ENCODE data around the gene SMIM23. TPM values are rescaled to one million over a fixed set of nuclear protein-coding genes. Genes with fewer than 3 reads are reported as not detected.

Gene SMIM23
- total RNA-seq, 1 experiment from 2014 or later, result not detected

- no peaks in the 10 kb centered on the region for H3K9me2 ChIP-seq (replicated peaks; ENCODE audit: low read length)
- intact Hi-C loops (cut with micrococcal nuclease), result no loop called here
- no peaks in the 10 kb centered on the region for H3K36me3 ChIP-seq (ENCODE audit: low read depth, low read length)
- H3K4me3 ChIP-seq (ENCODE audit: low read length), result no peak overlapping the region
- H3K4me2 ChIP-seq (ENCODE audit: low read length), result no peak overlapping the region
- H2AFZ ChIP-seq (ENCODE audit: low read length), result no peak overlapping the region
- no peaks in the 10 kb centered on the region for H4K20me1 ChIP-seq (ENCODE audit: low read length)
- H3K27me3 ChIP-seq (ENCODE audit: low read length), result peaks cover 44% of the 10 kb centered on the region; the same call in 1 of the 2 replicates
- no peak for DNase-seq
- ATAC-seq, result no peak
- no peaks in the 10 kb centered on the region for H3F3A ChIP-seq (ENCODE audit: low read length, unreplicated experiment)
- no peak overlapping the region for H3K27ac ChIP-seq (ENCODE audit: low read length)
- no peak for TF ChIP-seq EZH2phosphoT487 (IDR thresholded peaks at IDR 0.05; ENCODE audit: borderline replicate concordance, low read length)
- TF ChIP-seq CTCF (conservative IDR thresholded peaks at IDR 0.05; ENCODE audit: low read depth, low read length), result no peak
- TF ChIP-seq EZH2 (IDR thresholded peaks at IDR 0.05; ENCODE audit: low read length, unreplicated experiment), result no peak
- no peaks in the 10 kb centered on the region for H3K79me2 ChIP-seq (ENCODE audit: low read length)
- ChIA-PET CTCF (no interaction called here), POLR2A (ENCODE audit: unreplicated experiment) (interaction anchor here (0.7 kb wide), 1 partner anchor 30 kb away, joined by 6 read pairs; no protein-coding TSS in a partner anchor)
- no TSS peak for BruUV-seq (replicated peaks)
- no peaks in the 10 kb centered on the region; the same call in 1 of the 2 replicates for H3K4me1 ChIP-seq (ENCODE audit: insufficient read depth, low read length)
- no peak overlapping the region for H3K9ac ChIP-seq (ENCODE audit: low read length)
- no peaks in the 10 kb centered on the region for H3K9me3 ChIP-seq (ENCODE audit: low read length)
Observed at GRCh38 chr5:171813813-171814490, 28.3 kb downstream of the SMIM23 start.

GRCh38 chr5:171816666-171817065 lies 31.0 kb downstream of the SMIM23 start:
- Histone ChIP-seq H3K4me3 (ENCODE audit: low read length) (no peak overlapping the region), H4K20me1 (ENCODE audit: low read length) (no peaks in the 10 kb centered on the region), H3K4me1 (ENCODE audit: insufficient read depth, low read length) (no peaks in the 10 kb centered on the region; the same call in 1 of the 2 replicates), H3K9me3 (ENCODE audit: low read length) (no peaks in the 10 kb centered on the region), H3K9me2 (replicated peaks; ENCODE audit: low read length) (no peaks in the 10 kb centered on the region), H3K36me3 (ENCODE audit: low read depth, low read length) (no peaks in the 10 kb centered on the region), H3K27ac (ENCODE audit: low read length) (no peak overlapping the region), H3K27me3 (ENCODE audit: low read length) (peaks cover 42% of the 10 kb centered on the region), H3F3A (ENCODE audit: low read length, unreplicated experiment) (no peaks in the 10 kb centered on the region), H3K4me2 (ENCODE audit: low read length) (no peak overlapping the region), H3K79me2 (ENCODE audit: low read length) (no peaks in the 10 kb centered on the region), H2AFZ (ENCODE audit: low read length) (no peak overlapping the region), H3K9ac (ENCODE audit: low read length) (no peak overlapping the region)
- ChIA-PET CTCF (no interaction called here), POLR2A (ENCODE audit: unreplicated experiment) (no interaction called here)
- no peak for DNase-seq
- no peak for TF ChIP-seq EZH2 (IDR thresholded peaks at IDR 0.05; ENCODE audit: low read length, unreplicated experiment)
- TF ChIP-seq CTCF (conservative IDR thresholded peaks at IDR 0.05; ENCODE audit: low read depth, low read length), result no peak
- no peak for ATAC-seq
- intact Hi-C loops (cut with micrococcal nuclease), result no loop called here
- no TSS peak for BruUV-seq (replicated peaks)

GRCh38 chr5:171820561-171820960 lies 34.9 kb downstream of the SMIM23 start:
- H3K27ac ChIP-seq (ENCODE audit: low read length), result no peak overlapping the region
- no peaks in the 10 kb centered on the region for H3K36me3 ChIP-seq (ENCODE audit: low read depth, low read length)
- TF ChIP-seq EZH2phosphoT487 (IDR thresholded peaks at IDR 0.05; ENCODE audit: borderline replicate concordance, low read length) (no peak), EZH2 (IDR thresholded peaks at IDR 0.05; ENCODE audit: low read length, unreplicated experiment) (no peak), CTCF (conservative IDR thresholded peaks at IDR 0.05; ENCODE audit: low read depth, low read length) (no peak)
- no peaks in the 10 kb centered on the region for H4K20me1 ChIP-seq (ENCODE audit: low read length)
- H2AFZ ChIP-seq (ENCODE audit: low read length), result no peak overlapping the region
- no peaks in the 10 kb centered on the region for H3F3A ChIP-seq (ENCODE audit: low read length, unreplicated experiment)
- BruUV-seq (replicated peaks), result no TSS peak
- H3K27me3 ChIP-seq (ENCODE audit: low read length), result peaks cover 41% of the 10 kb centered on the region
- intact Hi-C loops (cut with micrococcal nuclease), result no loop called here
- H3K9ac ChIP-seq (ENCODE audit: low read length), result no peak overlapping the region
- H3K4me1 ChIP-seq (ENCODE audit: insufficient read depth, low read length), result no peaks in the 10 kb centered on the region
- ChIA-PET CTCF (no interaction called here), POLR2A (ENCODE audit: unreplicated experiment) (no interaction called here)
- no peak for ATAC-seq
- no peak overlapping the region for H3K4me3 ChIP-seq (ENCODE audit: low read length)
- no peak overlapping the region for H3K4me2 ChIP-seq (ENCODE audit: low read length)
- no peaks in the 10 kb centered on the region for H3K9me3 ChIP-seq (ENCODE audit: low read length)
- no peak for DNase-seq
- no peaks in the 10 kb centered on the region for H3K79me2 ChIP-seq (ENCODE audit: low read length)
- no peaks in the 10 kb centered on the region for H3K9me2 ChIP-seq (replicated peaks; ENCODE audit: low read length)
